Endothelial cell (in vitro differentiated cells): ENCODE data around the gene ATAD3A. TPM values are rescaled to one million over a fixed set of nuclear protein-coding genes. Genes with fewer than 3 reads are reported as not detected.

ENCODE experiments used
- DNase-seq: peaks from one replicate; pipeline ENCODE4 v3.0.0; 2021; ENCODE audit warnings: low spot score
- H3K27ac Mint-ChIP-seq: one replicate; pipeline ENCODE4 v1.8.0; 2021; ENCODE audit warnings: mixed read lengths, inconsistent platforms; ENCODE audit not compliant: unreplicated experiment
- H3K27me3 Mint-ChIP-seq: one replicate; pipeline ENCODE4 v1.8.0; 2021; ENCODE audit warnings: mild to moderate bottlenecking, moderate library complexity, mixed read lengths, inconsistent platforms; ENCODE audit not compliant: unreplicated experiment
- H3K36me3 Mint-ChIP-seq: one replicate; pipeline ENCODE4 v1.8.0; 2021; ENCODE audit warnings: mild to moderate bottlenecking, low read depth, mixed read lengths, inconsistent platforms; ENCODE audit not compliant: unreplicated experiment
- H3K4me1 Mint-ChIP-seq: one replicate; pipeline ENCODE4 v1.8.0; 2021; ENCODE audit warnings: mild to moderate bottlenecking, mixed read lengths, inconsistent platforms; ENCODE audit not compliant: unreplicated experiment
- H3K4me3 Mint-ChIP-seq: one replicate; pipeline ENCODE4 v1.8.0; 2021; ENCODE audit warnings: mild to moderate bottlenecking, mixed read lengths, inconsistent platforms; ENCODE audit not compliant: unreplicated experiment
- H3K9me3 Mint-ChIP-seq: one replicate; pipeline ENCODE4 v1.8.0; 2021; ENCODE audit warnings: mixed read lengths, inconsistent platforms; ENCODE audit not compliant: unreplicated experiment
- CTCF ChIP-seq: fragments of 200-600 bp; sonication (generic); IDR thresholded peaks from one replicate; pipeline ENCODE4 v1.5.0; 2021; ENCODE audit warnings: antibody characterized with exemption; ENCODE audit not compliant: unreplicated experiment
- total RNA-seq: library from RNA; stranded (reverse); fragmentation: NEBNext Ultra II Directional; extraction: Animal tissue kit (Norgen Biotek cat#: 25700); gene quantifications from one replicate; pipeline ENCODE4 v1.2.1, GENCODE V29; 2021; ENCODE audit not compliant: unreplicated experiment

ATAD3A gene
- total RNA-seq, 1 donor from 2014 or later: 30.4 TPM

GRCh38 chr1:1536019-1536937 lies 24.3 kb downstream of the ATAD3A start:
- Mint-ChIP-seq H3K27me3 (peaks cover 14% of the 10 kb centered on the region), H3K4me1 (no peaks in the 10 kb centered on the region), H3K4me3 (no peak overlapping the region), H3K27ac (no peak overlapping the region), H3K36me3 (peaks cover 8% of the 10 kb centered on the region), H3K9me3 (peaks cover 5% of the 10 kb centered on the region)
- no peak for TF ChIP-seq CTCF
- DNase-seq: no peak

- peaks cover 9% of the 10 kb centered on the region for H3K36me3 Mint-ChIP-seq
- H3K27me3 Mint-ChIP-seq: peaks cover 19% of the 10 kb centered on the region
- H3K9me3 Mint-ChIP-seq: peaks cover 1% of the 10 kb centered on the region
- TF ChIP-seq CTCF: no peak
- H3K4me1 Mint-ChIP-seq: peaks cover 7% of the 10 kb centered on the region
- DNase-seq: no peak
- no peak overlapping the region for H3K27ac Mint-ChIP-seq
- no peak overlapping the region for H3K4me3 Mint-ChIP-seq
These were observed 25.1 kb downstream of the ATAD3A start for GRCh38 chr1:1536938-1537546.

- no peak overlapping the region for H3K4me3 Mint-ChIP-seq
- H3K27me3 Mint-ChIP-seq: peaks cover 19% of the 10 kb centered on the region
These were observed 25.8 kb downstream of the ATAD3A start for GRCh38 chr1:1537626-1538250.

GRCh38 chr1:1538334-1538733 lies 26.4 kb downstream of the ATAD3A start:
- peaks cover 19% of the 10 kb centered on the region for H3K27me3 Mint-ChIP-seq
- no peaks in the 10 kb centered on the region for H3K9me3 Mint-ChIP-seq
- no peak for TF ChIP-seq CTCF
- DNase-seq: no peak
- H3K4me1 Mint-ChIP-seq: peaks cover 8% of the 10 kb centered on the region
- peak overlapping the region; percentile 62 for H3K4me3 Mint-ChIP-seq
- no peak overlapping the region for H3K27ac Mint-ChIP-seq
- H3K36me3 Mint-ChIP-seq: peaks cover 5% of the 10 kb centered on the region

More at GRCh38 chr1:1537626-1538250, 25.8 kb downstream of the ATAD3A start:
- DNase-seq: no peak
- Mint-ChIP-seq H3K36me3 (peaks cover 5% of the 10 kb centered on the region), H3K4me1 (peaks cover 8% of the 10 kb centered on the region), H3K9me3 (no peaks in the 10 kb centered on the region), H3K27ac (no peak overlapping the region)
- no peak for TF ChIP-seq CTCF

- Mint-ChIP-seq H3K27me3 (peaks cover 19% of the 10 kb centered on the region), H3K27ac (no peak overlapping the region), H3K4me1 (peaks cover 8% of the 10 kb centered on the region), H3K4me3 (peak overlapping the region; percentile 62), H3K36me3 (peaks cover 5% of the 10 kb centered on the region), H3K9me3 (no peaks in the 10 kb centered on the region)
- DNase-seq: no peak
- TF ChIP-seq CTCF: no peak
These were observed 27.0 kb downstream of the ATAD3A start for GRCh38 chr1:1538989-1539309.
